HK-2 (cell line): Measurements from ENCODE around the gene OTOF.

Experiments
- DNase-seq: peaks from one replicate; pipeline ENCODE4 v3.0.0-alpha.2; 2018; ENCODE audit not compliant: unreplicated experiment

OTOF gene

GRCh38 chr2:26500406-26500805 is 22.5 kb upstream of the OTOF start:
- DNase-seq: no peak

- DNase-seq: peak; percentile 38
Observed at GRCh38 chr2:26495705-26496297, 17.9 kb upstream of the OTOF start.

GRCh38 chr2:26494891-26495290 is 17.0 kb upstream of the OTOF start:
- no peak for DNase-seq

- DNase-seq: no peak
Observed at GRCh38 chr2:26494199-26494598, 16.3 kb upstream of the OTOF start.

GRCh38 chr2:26493566-26493965 is 15.6 kb upstream of the OTOF start:
- DNase-seq: no peak

GRCh38 chr2:26492749-26493515 is 15.0 kb upstream of the OTOF start:
- no peak for DNase-seq

GRCh38 chr2:26491563-26492167 is 13.7 kb upstream of the OTOF start:
- DNase-seq: no peak

GRCh38 chr2:26489213-26489850 is 11.4 kb upstream of the OTOF start:
- no peak for DNase-seq

GRCh38 chr2:26488463-26489212 is 10.7 kb upstream of the OTOF start:
- DNase-seq: no peak

GRCh38 chr2:26487192-26487591 is 9.3 kb upstream of the OTOF start:
- no peak for DNase-seq

GRCh38 chr2:26486789-26487188 is 8.9 kb upstream of the OTOF start:
- no peak for DNase-seq

GRCh38 chr2:26485725-26486418 is 7.9 kb upstream of the OTOF start:
- DNase-seq: no peak

GRCh38 chr2:26485099-26485498 is 7.2 kb upstream of the OTOF start:
- no peak for DNase-seq

- no peak for DNase-seq
Observed at GRCh38 chr2:26484579-26484978, 6.7 kb upstream of the OTOF start.

- DNase-seq: no peak
Observed at GRCh38 chr2:26483957-26484565, 6.1 kb upstream of the OTOF start.

- no peak for DNase-seq
Observed at GRCh38 chr2:26483516-26483915, 5.6 kb upstream of the OTOF start.

- DNase-seq: no peak
Observed at GRCh38 chr2:26483027-26483326, 5.1 kb upstream of the OTOF start.

- no peak for DNase-seq
Observed at GRCh38 chr2:26482211-26483026, 4.5 kb upstream of the OTOF start.

- DNase-seq: no peak
Observed at GRCh38 chr2:26481706-26482105, 3.8 kb upstream of the OTOF start.
